ENCODE data around the gene NR1D2.
A peak's percentile ranks its signal among the peaks of the same experiment; 100 is the strongest.

Gene NR1D2

DNA sequence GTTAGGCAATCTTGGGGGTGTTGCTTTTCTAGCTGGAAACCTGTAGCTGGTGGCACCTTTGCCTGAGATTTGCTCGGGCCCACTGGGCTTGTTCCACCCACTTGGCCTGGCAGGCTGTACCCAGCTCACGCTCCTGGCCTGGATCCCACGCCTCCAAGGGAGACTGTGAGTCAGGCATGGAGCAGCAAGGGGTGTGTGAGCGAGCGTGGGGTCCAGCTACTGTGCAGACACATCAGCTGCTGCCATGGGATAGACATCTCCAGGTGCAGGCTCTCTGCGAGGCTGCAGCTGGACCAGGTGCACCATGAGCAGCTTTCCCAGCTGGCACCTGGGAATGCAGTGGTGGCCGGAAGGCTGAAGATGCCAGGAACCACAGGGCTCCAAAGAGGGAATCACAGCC is 36.0 kb downstream of the NR1D2 start:
- no peak for ATAC-seq (replicated peaks; ENCODE audit: extremely low read depth, poor library complexity, severe bottlenecking)
- Mint-ChIP-seq H3K9me3 (no peaks in the 10 kb centered on the region), H3K27me3 (no peaks in the 10 kb centered on the region), H3K4me3 (no peak overlapping the region), H3K4me1 (no peaks in the 10 kb centered on the region), H3K27ac (ENCODE audit: low read depth) (no peak overlapping the region), H3K36me3 (ENCODE audit: insufficient read depth) (peaks cover 23% of the 10 kb centered on the region)
- DNase-seq (ENCODE audit: low spot score in 2 of 2) = no peak

DNA sequence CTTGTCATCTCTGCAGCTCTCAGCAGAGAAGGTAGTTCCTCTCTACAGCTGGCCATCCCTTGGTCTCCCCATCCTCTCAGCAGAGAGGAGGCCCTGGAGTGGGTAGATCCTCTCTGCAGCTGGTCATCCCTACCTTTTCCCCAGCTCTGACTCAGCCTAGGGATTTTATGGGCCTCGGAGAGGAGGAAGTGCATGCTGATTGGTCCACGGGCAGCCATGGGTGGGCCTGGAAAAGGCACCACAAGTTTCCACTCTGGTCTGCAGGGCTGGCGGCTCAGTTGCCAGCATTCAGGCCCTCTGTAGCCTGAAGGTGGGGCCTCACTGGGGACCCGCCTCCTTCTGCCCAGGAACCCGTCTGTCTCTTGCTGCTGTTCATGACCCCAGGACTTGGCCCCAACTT is 36.9 kb downstream of the NR1D2 start:
- no peak overlapping the region for H3K4me3 Mint-ChIP-seq
- no peaks in the 10 kb centered on the region for H3K4me1 Mint-ChIP-seq
- no peak overlapping the region for H3K27ac Mint-ChIP-seq (ENCODE audit: low read depth)
- no peak for ATAC-seq (replicated peaks; ENCODE audit: extremely low read depth, poor library complexity, severe bottlenecking)
- H3K36me3 Mint-ChIP-seq (ENCODE audit: insufficient read depth) = peaks cover 19% of the 10 kb centered on the region
- no peaks in the 10 kb centered on the region for H3K9me3 Mint-ChIP-seq
- no peak for DNase-seq (ENCODE audit: low spot score in 2 of 2)
- no peaks in the 10 kb centered on the region for H3K27me3 Mint-ChIP-seq

DNA sequence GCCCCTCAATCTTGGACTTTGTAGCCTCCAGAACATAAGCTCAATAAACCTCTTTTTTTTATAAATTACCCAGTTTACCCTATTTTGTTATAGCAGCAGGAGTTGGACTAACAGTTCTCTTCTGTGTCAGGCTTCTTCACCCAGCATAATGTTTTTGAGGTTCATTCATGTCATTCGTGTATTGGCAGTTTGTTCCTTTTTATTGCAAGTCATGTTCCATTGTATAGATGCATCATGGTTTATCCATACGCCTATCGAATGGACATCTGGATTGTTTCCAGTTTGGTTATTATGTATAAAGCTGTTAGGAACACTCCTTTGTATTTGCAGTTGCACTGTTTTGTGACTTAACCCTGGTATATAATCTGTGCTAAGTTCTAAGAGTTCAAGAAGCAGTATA is 39.8 kb downstream of the NR1D2 start:
- ATAC-seq (replicated peaks; ENCODE audit: extremely low read depth, poor library complexity, severe bottlenecking) = no peak
- H3K4me1 Mint-ChIP-seq = no peaks in the 10 kb centered on the region
- H3K36me3 Mint-ChIP-seq (ENCODE audit: insufficient read depth) = peaks cover 11% of the 10 kb centered on the region
- no peak overlapping the region for H3K4me3 Mint-ChIP-seq
- no peaks in the 10 kb centered on the region for H3K9me3 Mint-ChIP-seq
- no peaks in the 10 kb centered on the region for H3K27me3 Mint-ChIP-seq
- no peak overlapping the region for H3K27ac Mint-ChIP-seq (ENCODE audit: low read depth)
- no peak for DNase-seq (ENCODE audit: low spot score in 2 of 2)

DNA sequence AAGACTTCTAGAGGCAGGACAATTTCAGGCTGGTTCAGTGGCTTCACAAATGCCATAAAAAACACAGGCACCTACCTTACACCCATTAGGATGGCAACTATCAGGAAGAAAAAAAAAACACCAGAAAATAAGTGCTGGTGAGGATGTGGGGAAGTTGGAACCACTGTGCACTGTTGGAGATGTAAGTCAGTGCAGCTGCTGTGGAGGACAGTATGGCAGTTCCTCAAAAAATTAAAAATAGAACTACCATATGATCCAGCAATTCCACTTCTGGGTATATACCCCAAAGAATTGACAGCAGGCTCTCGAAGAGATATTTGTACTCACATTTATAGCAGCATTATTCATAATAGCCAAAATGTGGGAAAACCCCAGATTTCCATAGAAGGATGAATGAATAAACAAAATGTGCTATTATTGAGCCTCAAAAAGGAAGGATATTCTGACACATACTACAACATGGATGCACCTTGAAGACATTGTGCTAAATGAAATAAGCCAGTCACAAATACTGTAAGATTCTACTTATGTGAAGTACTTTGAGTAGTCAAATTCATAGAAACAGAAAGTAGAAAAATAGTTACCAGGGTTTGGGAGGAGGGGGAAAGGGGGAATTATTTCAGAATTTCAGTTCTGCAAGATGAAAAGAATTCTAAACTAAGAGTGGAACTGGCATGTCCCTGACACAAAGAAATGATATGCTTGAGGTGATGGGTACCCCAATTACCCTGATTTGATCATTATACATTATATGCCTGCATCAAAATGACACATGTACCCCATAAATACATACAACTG is 40.9 kb downstream of the NR1D2 start:
- Mint-ChIP-seq H3K27me3 (no peaks in the 10 kb centered on the region), H3K36me3 (ENCODE audit: insufficient read depth) (peaks cover 7% of the 10 kb centered on the region), H3K27ac (ENCODE audit: low read depth) (no peak overlapping the region), H3K4me3 (no peak overlapping the region), H3K9me3 (no peaks in the 10 kb centered on the region), H3K4me1 (no peaks in the 10 kb centered on the region)
- ATAC-seq (replicated peaks; ENCODE audit: extremely low read depth, poor library complexity, severe bottlenecking) = no peak
- no peak for DNase-seq (ENCODE audit: low spot score in 2 of 2)

DNA sequence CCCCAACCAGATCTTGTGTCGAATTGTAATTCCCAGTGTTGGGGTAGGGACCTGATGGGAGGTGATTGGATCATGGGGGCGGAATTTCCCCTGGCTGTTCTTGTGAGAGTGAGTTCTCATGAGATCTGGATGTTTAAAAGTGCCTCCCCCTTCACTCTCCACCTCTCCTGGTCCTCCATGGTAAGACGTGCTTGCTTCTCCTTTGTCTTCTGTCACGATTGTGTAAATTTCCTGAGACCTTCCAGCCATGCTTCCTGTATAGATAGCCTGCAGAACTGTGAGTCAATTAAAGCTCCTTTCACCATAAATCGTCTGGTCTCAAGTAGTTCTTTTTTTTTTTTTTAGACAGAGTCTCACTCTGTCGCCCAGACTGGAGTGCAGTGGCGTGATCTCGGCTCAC is 42.3 kb downstream of the NR1D2 start:
- H3K36me3 Mint-ChIP-seq (ENCODE audit: insufficient read depth) = no peaks in the 10 kb centered on the region
- no peaks in the 10 kb centered on the region for H3K27me3 Mint-ChIP-seq
- H3K9me3 Mint-ChIP-seq = no peaks in the 10 kb centered on the region
- H3K27ac Mint-ChIP-seq (ENCODE audit: low read depth) = no peak overlapping the region
- DNase-seq (ENCODE audit: low spot score in 2 of 2) (no peak), ATAC-seq (replicated peaks; ENCODE audit: extremely low read depth, poor library complexity, severe bottlenecking) (no peak)
- no peak overlapping the region for H3K4me3 Mint-ChIP-seq
- H3K4me1 Mint-ChIP-seq = peaks cover 4% of the 10 kb centered on the region

DNA sequence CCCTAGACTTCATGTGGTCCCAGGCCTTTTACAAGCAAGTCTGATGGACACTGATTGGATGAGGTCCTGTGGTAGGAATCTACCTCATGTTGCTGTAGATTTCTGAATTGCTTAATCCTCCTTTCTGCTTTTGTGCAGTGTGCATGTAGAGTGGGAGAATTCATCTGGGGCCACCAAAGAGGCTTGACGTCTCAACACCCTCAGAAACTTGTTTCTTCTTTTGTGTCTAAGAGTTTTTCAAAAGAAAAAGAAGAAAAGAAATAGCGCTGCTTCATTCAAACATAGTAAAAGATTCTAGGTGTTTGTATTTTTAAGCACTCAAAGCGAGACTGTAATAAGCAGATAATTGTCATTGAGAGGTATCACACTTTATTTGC is 46.2 kb downstream of the NR1D2 start:
- Mint-ChIP-seq H3K27ac (ENCODE audit: low read depth) (no peak overlapping the region), H3K4me3 (no peak overlapping the region), H3K4me1 (peaks cover 4% of the 10 kb centered on the region), H3K27me3 (no peaks in the 10 kb centered on the region), H3K36me3 (ENCODE audit: insufficient read depth) (no peaks in the 10 kb centered on the region), H3K9me3 (no peaks in the 10 kb centered on the region)
- no peak for ATAC-seq (replicated peaks; ENCODE audit: extremely low read depth, poor library complexity, severe bottlenecking)
- DNase-seq (ENCODE audit: low spot score in 2 of 2) = no peak

DNA sequence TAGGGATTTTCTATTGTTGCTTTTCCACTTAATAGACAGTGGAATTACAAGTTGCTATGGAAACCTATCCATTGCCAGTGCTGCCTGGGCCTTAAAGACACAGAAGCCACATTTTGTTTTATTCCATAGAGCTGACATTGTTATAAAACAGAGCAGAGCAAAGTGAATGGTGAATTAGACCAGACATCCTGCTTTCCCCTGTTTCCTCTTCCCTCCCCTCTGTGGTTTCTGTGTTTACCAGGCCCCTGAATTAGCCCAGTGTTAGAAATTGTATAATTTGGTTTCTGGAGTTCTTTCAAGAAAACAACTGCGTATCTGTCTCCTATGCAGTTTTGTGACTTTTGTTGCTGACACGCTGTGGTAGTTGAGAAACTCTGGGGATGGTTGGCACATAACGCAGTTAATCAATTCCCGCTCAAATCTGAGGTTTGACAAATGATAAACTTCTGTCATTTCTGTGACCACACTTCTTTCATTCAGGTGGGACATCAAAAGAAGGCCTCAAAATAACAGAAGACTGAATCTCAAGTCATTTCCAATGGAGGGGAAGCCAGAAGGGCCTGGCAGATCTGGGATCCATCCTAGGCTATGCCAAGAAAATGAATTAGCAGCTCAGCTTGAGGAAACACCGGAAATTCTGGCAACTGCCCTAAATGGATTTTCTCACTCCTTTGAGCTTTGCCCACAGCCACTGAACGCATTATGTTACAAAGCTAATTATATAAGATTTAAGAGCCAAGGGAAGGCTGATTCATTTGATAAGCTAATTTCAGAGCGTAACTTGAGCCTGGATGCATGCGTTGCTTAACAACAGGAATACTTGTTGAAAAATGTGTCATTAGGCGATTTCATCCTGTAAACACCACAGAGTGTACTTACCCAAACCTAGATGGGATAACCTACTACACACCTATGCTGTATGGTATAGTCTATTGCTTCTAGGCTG is 46.9 kb downstream of the NR1D2 start:
- H3K4me1 Mint-ChIP-seq = peaks cover 4% of the 10 kb centered on the region
- no peaks in the 10 kb centered on the region for H3K9me3 Mint-ChIP-seq
- H3K4me3 Mint-ChIP-seq = no peak overlapping the region
- no peak for ATAC-seq (replicated peaks; ENCODE audit: extremely low read depth, poor library complexity, severe bottlenecking)
- H3K27ac Mint-ChIP-seq (ENCODE audit: low read depth) = no peak overlapping the region
- H3K27me3 Mint-ChIP-seq = no peaks in the 10 kb centered on the region
- H3K36me3 Mint-ChIP-seq (ENCODE audit: insufficient read depth) = no peaks in the 10 kb centered on the region
- no peak for DNase-seq (ENCODE audit: low spot score in 2 of 2)

DNA sequence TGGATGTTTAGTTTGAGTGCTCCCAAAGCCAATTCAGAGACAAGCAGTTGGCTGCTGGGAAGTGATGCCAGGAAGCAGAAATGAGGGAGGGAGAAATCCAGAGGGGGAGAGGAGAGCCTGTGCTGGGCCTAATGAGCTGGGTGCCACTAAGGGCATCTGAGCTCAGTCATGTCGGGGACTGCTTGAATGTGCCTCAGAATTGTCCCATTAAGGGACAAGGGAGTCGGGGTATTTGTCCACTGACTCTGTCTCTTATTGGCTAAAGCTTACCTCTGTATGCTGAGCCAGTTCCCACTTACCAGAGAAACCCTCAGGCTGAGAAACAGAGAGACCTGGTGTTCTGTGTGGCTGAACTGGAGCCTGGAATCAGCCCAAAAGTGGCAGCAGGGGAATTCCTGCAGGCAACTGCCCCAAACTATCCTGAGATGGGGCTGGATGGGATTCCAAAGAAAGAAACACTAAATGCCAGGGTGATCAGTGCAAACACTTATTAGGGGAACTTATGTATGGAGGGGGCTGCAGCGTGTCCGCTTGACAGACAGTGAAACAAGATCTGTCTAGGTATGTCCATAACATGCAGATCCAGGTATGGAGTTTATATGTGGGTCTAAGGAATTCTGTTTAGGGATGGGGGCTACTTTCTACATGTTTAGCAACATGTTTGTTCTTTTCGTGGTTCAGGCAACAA is 48.6 kb downstream of the NR1D2 start:
- DNase-seq (ENCODE audit: low spot score in 2 of 2) = no peak
- H3K4me3 Mint-ChIP-seq = no peak overlapping the region
- no peaks in the 10 kb centered on the region for H3K9me3 Mint-ChIP-seq
- H3K27ac Mint-ChIP-seq (ENCODE audit: low read depth) = no peak overlapping the region
- peaks cover 4% of the 10 kb centered on the region for H3K4me1 Mint-ChIP-seq
- no peak for ATAC-seq (replicated peaks; ENCODE audit: extremely low read depth, poor library complexity, severe bottlenecking)
- no peaks in the 10 kb centered on the region for H3K36me3 Mint-ChIP-seq (ENCODE audit: insufficient read depth)
- peaks cover under 1% of the 10 kb centered on the region for H3K27me3 Mint-ChIP-seq

DNA sequence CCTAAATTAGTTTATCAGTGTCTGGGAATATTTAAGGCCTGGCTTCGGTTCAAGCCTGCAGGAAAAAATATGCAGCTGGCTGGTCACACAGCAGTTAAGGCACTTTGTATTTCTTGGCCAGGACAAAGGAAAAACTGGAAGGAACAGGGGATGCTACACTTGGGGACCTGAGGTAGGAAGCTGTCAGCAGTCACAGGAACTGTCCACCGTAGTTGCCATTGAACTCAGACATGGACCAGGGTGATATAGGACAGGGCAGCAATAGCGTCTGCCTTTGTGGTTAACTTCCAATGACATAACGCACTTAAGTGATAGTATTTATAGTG is 49.1 kb downstream of the NR1D2 start:
- DNase-seq (ENCODE audit: low spot score in 2 of 2) (no peak), ATAC-seq (replicated peaks; ENCODE audit: extremely low read depth, poor library complexity, severe bottlenecking) (no peak)
- Mint-ChIP-seq H3K27me3 (peaks cover 6% of the 10 kb centered on the region), H3K27ac (ENCODE audit: low read depth) (no peak overlapping the region), H3K36me3 (ENCODE audit: insufficient read depth) (no peaks in the 10 kb centered on the region), H3K4me1 (peaks cover 8% of the 10 kb centered on the region), H3K4me3 (no peak overlapping the region), H3K9me3 (no peaks in the 10 kb centered on the region)

DNA sequence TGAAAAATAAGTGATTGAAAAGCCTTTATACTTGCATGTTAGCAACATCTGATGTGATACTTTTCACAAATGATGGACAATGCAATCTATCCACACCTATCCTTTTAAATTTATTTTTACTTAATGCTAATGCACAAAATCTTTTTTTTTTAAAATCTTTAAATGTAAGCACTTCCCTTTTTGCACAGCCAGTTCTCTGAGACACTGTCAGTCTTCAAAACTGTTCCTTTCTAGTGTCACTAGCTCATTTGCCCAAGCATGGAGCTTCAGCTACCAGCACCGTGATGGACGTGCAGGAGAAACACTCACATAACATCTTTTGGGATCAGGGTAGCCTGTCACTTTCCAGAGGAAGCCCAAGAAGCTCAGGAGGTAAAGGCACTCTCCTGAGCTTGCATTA is 50.1 kb downstream of the NR1D2 start:
- H3K36me3 Mint-ChIP-seq (ENCODE audit: insufficient read depth) = no peaks in the 10 kb centered on the region
- no peak overlapping the region for H3K27ac Mint-ChIP-seq (ENCODE audit: low read depth)
- peaks cover 8% of the 10 kb centered on the region for H3K27me3 Mint-ChIP-seq
- DNase-seq (ENCODE audit: low spot score in 2 of 2) = no peak
- no peak for ATAC-seq (replicated peaks; ENCODE audit: extremely low read depth, poor library complexity, severe bottlenecking)
- H3K9me3 Mint-ChIP-seq = no peaks in the 10 kb centered on the region
- H3K4me3 Mint-ChIP-seq = no peak overlapping the region
- H3K4me1 Mint-ChIP-seq = peaks cover 9% of the 10 kb centered on the region

DNA sequence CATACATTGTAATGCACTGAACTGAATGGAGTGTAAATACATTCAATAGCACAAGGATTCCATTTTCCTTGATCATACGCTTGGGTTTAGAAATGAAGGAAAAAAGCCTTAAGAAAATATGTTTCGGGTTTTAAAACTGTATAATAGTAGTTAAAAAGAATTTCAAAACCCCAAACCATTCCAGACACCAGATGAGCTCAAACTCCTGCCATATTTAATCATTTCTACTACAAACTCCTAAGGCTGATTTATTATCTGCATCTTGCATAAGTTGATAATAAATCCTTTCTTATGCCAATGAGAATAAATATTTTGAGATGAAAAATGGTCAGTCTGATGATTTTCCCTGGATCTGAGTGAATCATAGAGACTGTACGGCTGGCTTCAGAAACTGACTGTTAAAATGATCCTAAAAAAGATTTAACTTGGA is 51.0 kb downstream of the NR1D2 start:
- ATAC-seq (replicated peaks; ENCODE audit: extremely low read depth, poor library complexity, severe bottlenecking) (no peak), DNase-seq (ENCODE audit: low spot score in 2 of 2) (no peak)
- peaks cover 9% of the 10 kb centered on the region for H3K4me1 Mint-ChIP-seq
- H3K27ac Mint-ChIP-seq (ENCODE audit: low read depth) = no peak overlapping the region
- no peak overlapping the region for H3K4me3 Mint-ChIP-seq
- no peaks in the 10 kb centered on the region for H3K36me3 Mint-ChIP-seq (ENCODE audit: insufficient read depth)
- H3K27me3 Mint-ChIP-seq = peaks cover 11% of the 10 kb centered on the region
- H3K9me3 Mint-ChIP-seq = no peaks in the 10 kb centered on the region

DNA sequence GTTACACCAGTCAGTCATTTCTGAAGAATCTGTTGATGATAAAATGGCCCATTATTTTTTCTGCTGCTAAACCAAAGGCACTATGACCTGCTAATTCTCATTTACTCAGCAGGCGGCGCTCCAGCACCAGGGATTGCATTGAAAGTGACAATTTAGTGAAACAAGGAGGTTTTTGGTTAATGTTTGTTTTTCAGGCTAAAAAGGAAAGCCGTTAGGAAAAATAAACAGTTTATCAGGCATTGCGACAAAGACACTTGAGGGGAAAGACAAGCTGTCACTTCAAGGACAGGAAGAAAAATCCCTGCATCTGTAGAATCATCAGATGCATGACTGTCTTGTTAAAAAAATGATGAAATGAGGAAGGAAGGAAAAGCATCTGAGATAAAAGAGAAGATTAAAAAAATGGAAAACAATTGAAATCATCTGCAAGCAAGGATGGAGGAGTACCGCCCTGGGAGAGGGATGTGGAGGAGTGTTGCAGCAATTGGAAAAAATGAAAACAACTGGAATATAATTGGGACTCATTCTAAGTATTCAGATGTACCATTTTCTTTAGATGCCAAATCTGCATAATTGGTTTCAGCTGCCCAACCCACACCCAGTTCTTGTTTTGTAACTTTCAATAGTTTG is 54.0 kb downstream of the NR1D2 start:
- no peak overlapping the region for H3K4me3 Mint-ChIP-seq
- H3K9me3 Mint-ChIP-seq = no peaks in the 10 kb centered on the region
- H3K4me1 Mint-ChIP-seq = peaks cover 4% of the 10 kb centered on the region
- no peak overlapping the region for H3K27ac Mint-ChIP-seq (ENCODE audit: low read depth)
- DNase-seq (ENCODE audit: low spot score in 2 of 2) (peak in 1 of 2 donors; percentile 33), ATAC-seq (replicated peaks; ENCODE audit: extremely low read depth, poor library complexity, severe bottlenecking) (no peak)
- H3K27me3 Mint-ChIP-seq = peaks cover 32% of the 10 kb centered on the region
- H3K36me3 Mint-ChIP-seq (ENCODE audit: insufficient read depth) = peaks cover 3% of the 10 kb centered on the region
